8988T (cell line): ENCODE results near the gene GOLGA8G.
"Not testable (repeated sequence)": the region's sequence is repeated elsewhere in the genome, so short reads cannot be mapped to it uniquely, and the experiment has no call there.

Source experiments
- DNase-seq: peaks from one replicate; pipeline ENCODE4 v3.0.0; 2011

The GOLGA8G gene, protein sequence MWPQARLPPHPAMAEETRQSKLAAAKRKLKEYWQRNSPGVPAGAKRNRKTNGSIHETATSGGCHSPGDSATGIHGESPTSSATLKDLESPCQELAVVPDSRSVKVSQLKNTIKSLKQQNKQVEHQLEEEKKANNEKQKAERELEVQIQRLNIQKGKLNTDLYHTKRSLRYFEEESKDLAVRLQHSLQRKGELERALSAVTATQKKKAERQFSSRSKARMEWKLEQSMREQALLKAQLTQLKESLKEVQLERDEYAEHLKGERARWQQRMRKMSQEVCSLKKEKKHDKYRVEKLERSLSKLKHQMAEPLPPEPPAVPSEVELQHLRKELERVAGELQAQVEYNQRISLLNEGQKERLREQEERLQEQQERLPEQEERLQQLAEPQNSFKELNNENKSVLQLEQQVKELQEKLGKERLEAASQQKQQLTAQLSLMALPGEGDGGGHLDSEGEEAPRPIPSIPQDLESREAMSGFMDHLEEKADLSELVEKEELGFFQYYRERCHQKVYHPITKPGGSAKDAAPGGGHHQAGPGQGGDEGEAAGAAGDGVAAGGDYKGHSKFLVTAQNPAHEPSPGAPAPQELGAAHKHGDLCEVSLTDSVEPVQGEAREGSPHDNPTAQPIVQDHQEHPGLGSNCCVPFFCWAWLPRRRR

DNA sequence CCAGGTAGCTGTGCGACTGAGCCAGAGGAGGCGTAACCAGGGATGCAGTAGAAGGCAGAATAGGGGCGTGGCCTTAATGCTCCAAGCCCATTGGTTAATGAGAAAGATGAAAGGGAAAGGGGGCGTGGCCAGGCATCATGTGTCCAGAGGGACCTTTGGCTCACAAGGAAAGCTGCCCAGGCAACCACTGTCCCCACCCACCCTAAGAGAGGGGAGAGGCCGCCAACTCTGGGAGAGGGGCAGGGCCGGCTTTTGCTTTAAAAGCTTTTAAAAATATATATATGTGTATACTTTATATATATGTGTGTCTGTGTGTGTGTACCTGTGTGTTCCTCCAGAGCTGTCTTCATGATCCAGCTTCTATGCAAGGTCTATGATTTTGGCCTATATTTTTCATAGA is at the start of gene GOLGA8G:
Gene GOLGA8G (minus strand): TSS at position 18 of the 400 bp plus-strand sequence. CDS start 62 bp downstream, outside the sequence.
- not testable (repeated sequence) for DNase-seq

DNA sequence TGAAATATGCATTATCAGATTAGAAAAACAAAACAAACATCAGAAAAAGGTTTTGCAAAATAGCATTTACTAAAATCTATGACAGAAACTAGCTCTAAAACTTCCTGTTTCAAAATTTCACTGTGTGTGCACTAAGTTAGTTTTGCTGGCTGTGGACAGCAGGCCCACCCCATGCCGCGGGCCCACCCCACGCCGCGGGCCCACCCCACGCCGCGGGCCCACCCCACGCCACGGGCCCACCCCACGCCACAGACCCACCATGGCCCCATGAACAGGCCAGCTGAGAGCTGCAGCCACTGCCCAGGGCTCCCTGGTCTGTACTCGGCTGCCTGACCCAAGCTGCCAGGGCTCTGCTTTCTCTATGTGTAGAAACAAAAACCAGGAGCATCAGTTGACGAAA is 40.6 kb upstream of the GOLGA8G start:
- DNase-seq = not testable (repeated sequence)

DNA sequence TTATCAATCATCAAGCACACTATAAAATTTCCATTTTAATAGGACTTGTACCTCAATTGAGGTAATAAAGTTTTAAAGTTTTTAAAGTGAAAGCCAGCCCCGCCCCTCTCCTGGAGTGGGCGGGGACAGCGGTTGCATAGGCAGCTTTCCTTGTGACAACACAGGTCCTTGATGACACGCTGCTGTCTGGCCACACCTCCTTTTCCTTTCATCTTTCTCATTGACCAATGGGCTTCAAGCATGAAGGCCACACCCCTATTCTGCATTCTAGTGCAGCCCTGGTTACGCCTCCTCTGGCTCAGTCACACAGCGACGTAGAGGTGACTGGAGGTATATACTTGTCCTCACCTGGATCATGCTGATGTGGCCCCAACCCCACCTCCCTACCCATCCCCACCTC is 20.5 kb upstream of the GOLGA8G start, which contains the start of gene GOLGA6L25:
Gene GOLGA6L25 (plus strand): TSS at position 301 of the 400 bp plus-strand sequence. CDS start 61 bp downstream, at position 362.
- DNase-seq = not testable (repeated sequence)

DNA sequence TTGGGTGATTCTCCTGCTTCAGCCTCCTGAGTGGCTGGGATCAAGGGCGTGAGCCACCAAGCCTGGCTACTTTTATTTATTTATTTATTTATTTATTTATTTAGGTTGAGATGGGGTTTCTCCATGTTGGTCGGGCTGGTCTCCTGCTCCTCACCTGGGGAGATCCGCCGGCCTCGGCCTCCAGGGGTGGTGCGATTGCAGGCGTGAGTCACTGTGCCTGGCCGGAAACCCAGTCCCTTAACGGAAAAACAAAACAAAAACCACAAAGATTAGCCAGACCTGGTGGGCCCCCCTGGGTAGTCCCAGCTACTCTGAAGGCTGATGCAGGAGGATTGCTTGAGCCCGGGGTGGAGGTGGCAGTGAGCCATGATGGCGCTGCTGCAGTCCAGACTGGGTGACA is 17.6 kb downstream of the GOLGA8G start:
- not testable (repeated sequence) for DNase-seq

DNA sequence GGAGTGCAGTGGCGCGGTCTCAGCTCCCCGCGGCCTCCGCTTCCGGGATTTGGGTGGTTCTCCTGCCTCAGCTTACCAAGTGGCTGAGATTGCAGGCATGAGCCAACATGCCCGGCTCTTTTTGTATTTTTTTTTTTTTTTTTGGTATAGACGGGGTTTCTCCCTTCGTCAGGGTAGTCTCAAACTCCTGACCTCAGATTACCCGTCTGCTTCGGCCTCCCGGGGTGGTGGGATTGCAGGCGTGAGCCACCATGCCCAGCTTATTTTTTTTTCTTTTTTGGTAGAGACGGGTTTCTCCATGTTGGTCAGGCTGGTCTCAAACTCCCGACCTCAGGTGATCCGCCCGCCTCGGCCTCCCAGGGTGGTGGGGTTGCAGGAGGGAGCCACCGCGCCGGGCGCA is 18.6 kb downstream of the GOLGA8G start:
- not testable (repeated sequence) for DNase-seq

DNA sequence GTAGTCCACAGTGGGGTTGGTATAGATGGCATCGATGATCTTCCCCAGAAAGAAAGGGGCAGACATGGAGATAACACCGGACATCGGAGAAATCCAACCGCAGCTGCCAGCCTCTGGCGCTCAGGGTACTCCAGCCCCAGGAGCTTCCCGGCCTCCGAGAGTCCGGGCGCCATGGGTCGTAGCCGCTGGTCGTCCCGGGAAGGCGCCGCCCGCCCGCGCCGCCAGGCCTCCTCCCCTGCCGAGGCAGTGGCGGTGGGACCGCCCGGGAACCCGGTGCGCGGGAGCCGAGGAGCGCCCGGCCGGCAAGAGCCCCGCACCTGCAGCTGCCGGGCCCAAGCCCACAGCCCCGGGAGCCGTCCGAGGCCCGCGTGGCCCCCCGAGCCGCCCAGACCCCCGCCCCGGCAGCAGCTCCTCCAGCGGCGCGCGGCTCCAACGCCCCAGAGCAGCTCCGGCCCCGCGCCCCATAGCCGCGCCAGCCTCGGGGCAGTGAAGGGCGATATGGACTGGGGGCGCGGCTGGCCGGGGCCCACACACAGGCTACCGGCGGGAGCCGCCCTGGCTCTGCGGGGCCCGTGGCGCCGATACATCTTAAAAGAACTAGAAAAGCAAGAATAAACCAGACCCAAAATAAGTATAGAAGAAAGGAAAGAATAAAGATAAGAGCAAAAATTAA is 24.4 kb downstream of the GOLGA8G start:
- not testable (repeated sequence) for DNase-seq

DNA sequence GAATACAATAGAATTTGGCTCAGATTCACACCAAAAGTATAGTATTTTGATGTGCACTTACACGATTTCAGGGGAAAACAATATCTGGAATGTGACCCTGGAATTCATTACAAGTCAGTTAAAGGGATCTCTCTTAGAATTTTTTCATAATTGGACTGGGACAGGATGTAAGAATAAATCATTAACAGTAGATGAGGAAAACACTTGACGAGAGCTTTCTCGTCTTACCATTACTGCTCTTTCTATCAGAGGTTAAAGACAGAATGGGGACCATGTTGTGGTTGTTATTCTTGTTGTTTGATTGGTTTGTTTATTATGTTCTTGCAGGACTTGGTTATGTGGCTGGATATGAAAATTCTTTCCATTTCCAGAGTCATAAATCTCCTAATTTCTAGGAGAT is 51.4 kb downstream of the GOLGA8G start:
- not testable (repeated sequence) for DNase-seq
